ENCODE measurements around the gene RHBDL3. TPM values are rescaled to one million over a fixed set of nuclear protein-coding genes. Genes with fewer than 3 reads are reported as not detected.
"Not testable (repeated sequence)": the region's sequence is repeated elsewhere in the genome, so short reads cannot be mapped to it uniquely, and the experiment has no call there.

RHBDL3 gene
- polyA plus RNA-seq, 6 donors from 2014 or later: not detected

DNA sequence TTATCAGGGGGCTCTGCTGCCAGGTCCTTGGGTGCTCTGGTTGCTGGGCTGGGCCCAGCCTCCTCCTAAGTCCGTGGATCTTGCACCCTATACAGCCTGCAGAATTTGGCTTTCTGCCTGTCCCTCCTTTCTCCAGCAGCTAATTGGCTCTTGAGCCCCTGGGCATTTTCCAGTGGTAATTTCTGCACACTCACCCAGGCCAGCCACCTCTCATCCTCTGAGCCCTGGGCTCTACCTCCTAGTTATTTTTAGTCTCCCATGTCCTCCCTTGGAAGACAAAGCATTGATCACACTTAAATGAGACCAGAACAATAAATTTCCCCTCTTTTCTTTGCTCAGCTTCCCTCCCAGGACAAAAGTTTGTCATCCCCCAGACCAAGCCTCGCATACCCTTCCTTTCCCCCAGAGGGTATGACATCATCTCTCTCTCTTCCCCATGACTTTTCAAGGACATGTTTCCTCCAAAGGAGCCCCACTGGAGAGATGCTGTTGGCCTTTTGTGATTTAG is 38.2 kb downstream of the RHBDL3 start:
- ATAC-seq (ENCODE audit: low read depth in 2 of 2) (no peak), DNase-seq (no peak)
- Mint-ChIP-seq H3K36me3 (no peaks in the 10 kb centered on the region), H3K4me1 (no peaks in the 10 kb centered on the region), H3K4me3 (no peak overlapping the region), H3K27me3 (peaks cover 0 to 30% (median 20%) of the 10 kb centered on the region in 3 donors), H3K27ac (no peak overlapping the region), H3K9me3 (no peaks in the 10 kb centered on the region)

DNA sequence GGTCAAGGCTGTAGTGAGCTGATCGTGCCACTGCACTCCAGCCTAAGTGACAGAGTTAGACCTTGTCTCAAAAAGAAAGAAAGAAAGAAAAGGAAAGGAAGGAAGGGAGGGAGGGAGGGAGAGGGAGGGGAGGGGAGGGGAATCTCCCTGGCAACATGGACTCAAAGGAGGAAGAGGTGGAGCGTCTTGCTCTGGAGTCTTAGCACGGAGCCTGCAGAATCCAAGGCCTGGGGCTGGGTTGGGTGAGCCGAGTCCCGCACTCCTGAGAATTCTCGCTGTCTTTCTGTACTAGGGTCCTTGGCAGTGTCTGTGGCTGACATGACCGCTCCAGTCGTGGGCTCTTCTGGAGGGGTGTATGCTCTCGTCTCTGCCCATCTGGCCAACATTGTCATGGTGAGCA is 39.4 kb downstream of the RHBDL3 start:
- H3K9me3 Mint-ChIP-seq: no peaks in the 10 kb centered on the region
- no peak for ATAC-seq (ENCODE audit: low read depth in 2 of 2)
- H3K4me1 Mint-ChIP-seq: no peaks in the 10 kb centered on the region
- H3K4me3 Mint-ChIP-seq: no peak overlapping the region
- H3K27me3 Mint-ChIP-seq: peaks cover 0 to 30% (median 20%) of the 10 kb centered on the region in 3 donors
- H3K27ac Mint-ChIP-seq: no peak overlapping the region
- no peaks in the 10 kb centered on the region for H3K36me3 Mint-ChIP-seq
- DNase-seq: no peak

DNA sequence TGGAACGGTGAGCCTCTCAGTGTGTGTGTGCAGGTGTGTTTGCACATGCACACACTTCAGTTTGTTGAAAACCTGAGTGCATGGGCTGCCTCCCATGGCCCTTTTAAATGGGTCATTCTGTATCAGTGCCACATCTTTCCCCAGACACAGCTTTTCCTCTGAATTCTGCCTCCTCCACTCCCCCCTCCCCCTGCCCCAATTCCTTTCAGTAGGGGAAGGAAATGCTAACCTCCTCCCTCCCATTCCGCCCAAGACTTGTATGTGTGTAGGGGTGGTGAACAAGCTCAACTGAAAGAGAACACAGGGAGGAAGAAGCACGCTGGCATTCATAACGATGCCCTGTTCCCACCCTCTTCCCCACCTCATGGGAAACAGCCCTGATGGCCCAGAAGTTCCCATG is 42.0 kb downstream of the RHBDL3 start:
- Mint-ChIP-seq H3K27me3 (peaks cover 3 to 30% (median 20%) of the 10 kb centered on the region in 3 donors), H3K36me3 (no peaks in the 10 kb centered on the region), H3K9me3 (no peaks in the 10 kb centered on the region), H3K4me3 (no peak overlapping the region), H3K27ac (no peak overlapping the region), H3K4me1 (peaks cover 0 to 3% (median 0%) of the 10 kb centered on the region in 3 donors)
- no peak for ATAC-seq (ENCODE audit: low read depth in 2 of 2)
- DNase-seq: no peak

DNA sequence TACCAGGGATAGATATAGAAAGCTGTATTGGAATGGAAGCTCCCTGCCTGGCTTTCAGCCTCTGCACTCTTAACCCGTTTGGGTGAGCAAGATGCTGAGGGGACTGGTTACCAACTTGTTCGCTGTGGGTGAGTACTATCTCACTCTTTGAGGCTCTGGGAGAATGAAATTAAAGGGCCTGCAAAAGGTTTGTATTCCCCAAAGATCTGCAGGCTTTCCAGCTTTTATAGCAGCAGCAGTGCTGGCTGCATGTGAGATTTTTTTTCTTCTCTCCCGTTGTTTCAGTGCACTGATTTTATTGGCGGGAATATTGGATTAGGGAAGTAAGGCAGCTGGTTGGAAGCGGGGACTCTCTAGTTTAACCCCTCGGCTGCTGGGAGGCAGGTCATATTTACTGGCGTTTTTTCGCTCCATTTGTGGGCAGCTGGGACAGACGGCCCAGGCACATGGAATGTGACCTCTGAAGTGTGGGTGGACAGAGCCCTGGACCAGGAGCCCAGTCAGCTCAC is 45.5 kb downstream of the RHBDL3 start:
- H3K36me3 Mint-ChIP-seq: no peaks in the 10 kb centered on the region

DNA sequence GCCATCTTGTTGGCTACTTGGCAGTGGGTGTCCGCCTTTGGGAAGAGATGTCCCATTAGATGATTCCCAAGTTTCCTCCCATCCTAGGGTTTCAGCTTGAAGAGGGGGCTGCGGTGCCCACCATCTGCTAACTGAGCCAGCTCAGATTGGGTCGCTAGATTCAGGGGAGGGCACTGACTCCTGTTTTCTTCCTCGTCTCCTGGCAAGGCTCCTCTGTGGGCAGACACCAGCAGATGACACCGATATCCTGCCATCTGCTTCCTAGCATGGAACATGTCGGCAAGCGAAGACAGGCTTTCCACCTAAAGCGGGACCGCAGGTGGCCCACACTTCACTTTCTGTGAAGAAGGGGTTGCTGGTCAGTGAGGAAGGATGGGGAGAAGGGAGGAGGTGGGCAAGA is 49.0 kb downstream of the RHBDL3 start:
- no peak for ATAC-seq (ENCODE audit: low read depth in 2 of 2)

More for the DNA sequence above, 45.5 kb downstream of the RHBDL3 start:
- H3K4me1 Mint-ChIP-seq: peaks cover 0 to 3% (median 0%) of the 10 kb centered on the region in 3 donors
- peaks cover 3 to 21% (median 8%) of the 10 kb centered on the region in 3 donors for H3K27me3 Mint-ChIP-seq
- H3K27ac Mint-ChIP-seq: no peak overlapping the region
- DNase-seq (no peak), ATAC-seq (ENCODE audit: low read depth in 2 of 2) (no peak)
- H3K9me3 Mint-ChIP-seq: no peaks in the 10 kb centered on the region
- peak overlapping the region in 1 of 8 donors; percentile 55 for H3K4me3 Mint-ChIP-seq

DNA sequence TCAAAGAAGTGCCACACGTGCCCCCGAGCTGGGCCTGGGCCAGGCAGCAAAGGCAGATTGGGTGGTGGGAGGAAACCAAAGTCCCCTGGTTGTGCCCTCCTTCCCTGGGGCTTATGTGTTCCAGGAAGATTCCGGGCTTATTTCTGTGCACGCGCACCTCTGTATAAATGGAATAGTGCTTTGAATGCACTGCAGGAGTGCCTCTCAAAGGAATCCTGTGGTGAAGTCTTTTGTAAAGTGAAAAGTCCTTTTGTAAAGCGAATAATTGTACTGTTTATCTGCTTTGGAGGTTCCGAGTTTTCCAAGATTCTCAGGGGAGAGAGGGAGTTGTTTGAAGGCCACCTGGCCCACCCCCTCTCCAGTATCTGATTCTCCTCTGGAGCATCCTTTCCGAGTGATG is 49.5 kb downstream of the RHBDL3 start:
- Mint-ChIP-seq H3K36me3 (no peaks in the 10 kb centered on the region), H3K27me3 (peaks cover 3 to 19% (median 8%) of the 10 kb centered on the region in 3 donors), H3K27ac (no peak overlapping the region), H3K9me3 (no peaks in the 10 kb centered on the region), H3K4me1 (peaks cover 9 to 23% (median 18%) of the 10 kb centered on the region in 3 donors), H3K4me3 (no peak overlapping the region)
- DNase-seq: no peak
- ATAC-seq (ENCODE audit: low read depth in 2 of 2): no peak

More for the DNA sequence above, 49.0 kb downstream of the RHBDL3 start:
- Mint-ChIP-seq H3K9me3 (no peaks in the 10 kb centered on the region), H3K36me3 (no peaks in the 10 kb centered on the region), H3K27ac (no peak overlapping the region), H3K4me1 (peaks cover 8 to 17% (median 16%) of the 10 kb centered on the region in 3 donors), H3K4me3 (peak overlapping the region in 1 of 8 donors; percentile 10), H3K27me3 (peaks cover 3 to 19% (median 8%) of the 10 kb centered on the region in 3 donors)
- DNase-seq: no peak

DNA sequence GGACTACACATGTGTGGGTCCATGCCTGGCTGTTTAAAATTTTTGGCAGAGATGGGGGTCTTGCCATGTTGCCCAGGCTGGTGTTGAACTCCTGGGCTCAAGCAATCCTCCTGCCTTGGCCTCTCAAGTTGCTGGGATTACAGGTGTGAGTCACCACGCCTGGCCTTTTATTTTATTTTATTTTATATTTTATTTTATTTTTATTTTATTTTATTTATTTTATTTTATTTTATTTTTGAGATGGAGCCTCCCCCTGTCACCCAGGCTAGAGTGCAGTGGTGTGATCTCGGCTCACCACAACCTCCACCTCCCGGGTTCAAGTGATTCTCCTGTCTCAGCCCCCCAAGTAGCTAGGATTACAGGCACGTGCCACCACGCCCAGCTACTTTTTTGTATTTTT is 51.0 kb downstream of the RHBDL3 start:
- not testable (repeated sequence) for H3K36me3 Mint-ChIP-seq; H3K27ac Mint-ChIP-seq; H3K9me3 Mint-ChIP-seq; ATAC-seq (ENCODE audit: low read depth in 2 of 2); DNase-seq
- Mint-ChIP-seq H3K4me1 (peaks cover 13 to 21% (median 18%) of the 10 kb centered on the region in 3 donors), H3K4me3 (peak overlapping the region in 1 of 8 donors; percentile 47), H3K27me3 (peaks cover 2 to 19% (median 9%) of the 10 kb centered on the region in 3 donors)

DNA sequence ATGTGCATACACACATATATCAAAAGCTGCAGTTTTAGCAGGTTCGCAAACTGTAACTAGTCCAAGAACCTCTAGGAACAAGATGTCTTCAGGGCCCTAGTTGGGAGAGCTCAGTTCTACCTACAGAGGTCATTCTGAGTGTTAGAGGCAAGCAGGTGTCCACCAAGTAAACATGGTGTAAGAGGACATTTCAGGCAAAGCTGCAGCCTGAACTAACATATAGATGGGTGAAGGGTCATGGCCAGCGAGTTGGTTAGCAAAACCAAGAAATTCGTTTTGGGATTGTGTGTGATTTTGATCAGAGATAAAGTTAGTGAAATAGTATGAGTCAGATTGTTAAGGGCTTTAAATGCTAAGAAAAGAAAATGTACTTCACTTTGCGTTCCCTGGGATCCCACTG is 51.7 kb downstream of the RHBDL3 start:
- ATAC-seq (ENCODE audit: low read depth in 2 of 2): no peak
- Mint-ChIP-seq H3K4me1 (peaks cover 14 to 21% (median 18%) of the 10 kb centered on the region in 3 donors), H3K27me3 (peaks cover 0 to 19% (median 16%) of the 10 kb centered on the region in 3 donors), H3K4me3 (peak overlapping the region in 1 of 8 donors; percentile 28), H3K27ac (peak overlapping the region in 3 of 6 donors; percentile 70 to 74 (median 72)), H3K9me3 (no peaks in the 10 kb centered on the region), H3K36me3 (no peaks in the 10 kb centered on the region)
- no peak for DNase-seq

DNA sequence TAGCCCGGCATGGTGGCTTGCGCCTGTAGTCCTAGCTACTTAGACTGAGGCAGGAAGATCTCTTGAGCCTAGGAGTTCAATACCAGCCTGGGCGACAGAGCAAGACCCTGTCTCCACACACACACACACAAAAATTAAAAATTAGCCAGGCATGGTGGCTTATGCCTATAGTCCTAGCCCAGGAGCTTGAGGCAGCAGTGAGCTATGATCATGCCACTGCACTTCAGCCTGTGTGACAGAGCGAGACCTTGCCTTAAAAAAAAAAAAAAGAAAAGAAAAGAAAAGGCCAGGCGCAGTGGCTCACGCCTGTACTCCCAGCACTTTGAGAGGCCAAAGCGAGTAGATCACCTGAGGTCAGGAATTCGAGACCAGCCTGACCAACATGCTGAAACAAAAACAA is 52.4 kb downstream of the RHBDL3 start:
- Mint-ChIP-seq H3K36me3 (no peaks in the 10 kb centered on the region), H3K4me1 (peaks cover 17 to 23% (median 18%) of the 10 kb centered on the region in 3 donors), H3K4me3 (peak overlapping the region in 6 of 8 donors; percentile 3 to 82 (median 40)), H3K27me3 (peaks cover 0 to 20% (median 19%) of the 10 kb centered on the region in 3 donors), H3K9me3 (no peaks in the 10 kb centered on the region), H3K27ac (peak overlapping the region in 3 of 6 donors; percentile 36 to 72 (median 70))
- ATAC-seq (ENCODE audit: low read depth in 2 of 2) (no peak), DNase-seq (no peak)

DNA sequence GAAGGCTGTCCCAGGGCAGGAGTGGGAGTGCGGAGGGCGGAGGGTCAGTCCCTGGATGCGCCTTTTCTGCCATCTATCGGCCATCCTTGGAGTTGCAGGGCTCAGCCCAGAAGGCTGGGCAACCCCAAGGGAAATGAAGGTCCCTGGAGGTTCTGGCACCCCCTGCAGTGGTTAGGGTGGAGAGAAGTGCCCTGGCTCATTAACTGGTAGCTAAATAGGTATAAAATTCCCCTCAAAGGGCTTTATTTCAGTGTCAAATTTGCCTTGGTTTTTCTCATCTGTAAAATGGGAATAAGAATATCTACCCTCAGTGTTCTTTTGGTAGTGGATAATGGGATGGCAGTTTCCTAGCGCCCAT is 53.9 kb downstream of the RHBDL3 start:
- Mint-ChIP-seq H3K4me1 (peaks cover 25 to 36% (median 26%) of the 10 kb centered on the region in 3 donors), H3K27ac (peak overlapping the region; percentile 72 to 97 (median 88)), H3K4me3 (peak overlapping the region; percentile 76 to 92 (median 88)), H3K27me3 (peaks cover 0 to 20% (median 18%) of the 10 kb centered on the region in 3 donors), H3K36me3 (no peaks in the 10 kb centered on the region), H3K9me3 (no peaks in the 10 kb centered on the region)
- peak; percentile 79 for DNase-seq
- ATAC-seq (ENCODE audit: low read depth in 2 of 2): peak; percentile 85 to 86

DNA sequence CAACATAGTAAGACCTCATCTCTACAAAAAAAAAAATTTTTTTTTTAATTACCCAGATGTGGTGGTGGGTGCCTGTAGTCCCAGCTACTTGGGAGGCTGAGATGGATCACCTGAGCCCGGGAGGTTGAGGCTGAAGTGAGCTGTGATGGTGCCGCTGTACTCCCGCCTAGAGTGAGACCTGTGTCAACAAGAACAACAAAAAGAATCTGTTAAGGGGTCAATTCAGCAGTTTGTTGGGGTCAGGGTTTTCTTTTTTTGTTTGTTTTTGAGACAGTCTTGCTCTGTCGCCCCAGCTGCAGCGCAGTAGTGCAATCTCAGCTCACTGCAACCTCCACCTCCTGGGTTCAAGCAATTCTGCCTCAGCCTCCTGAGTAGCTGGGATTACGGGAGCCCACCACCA is 54.4 kb downstream of the RHBDL3 start:
- not testable (repeated sequence) for ATAC-seq (ENCODE audit: low read depth in 2 of 2); DNase-seq; H3K9me3 Mint-ChIP-seq; H3K36me3 Mint-ChIP-seq
- Mint-ChIP-seq H3K4me1 (peaks cover 25 to 36% (median 26%) of the 10 kb centered on the region in 3 donors), H3K27me3 (peaks cover 0 to 20% (median 12%) of the 10 kb centered on the region in 3 donors), H3K27ac (peak overlapping the region in 5 of 6 donors; percentile 54 to 96 (median 72)), H3K4me3 (peak overlapping the region in 5 of 8 donors; percentile 82 to 91 (median 88))

DNA sequence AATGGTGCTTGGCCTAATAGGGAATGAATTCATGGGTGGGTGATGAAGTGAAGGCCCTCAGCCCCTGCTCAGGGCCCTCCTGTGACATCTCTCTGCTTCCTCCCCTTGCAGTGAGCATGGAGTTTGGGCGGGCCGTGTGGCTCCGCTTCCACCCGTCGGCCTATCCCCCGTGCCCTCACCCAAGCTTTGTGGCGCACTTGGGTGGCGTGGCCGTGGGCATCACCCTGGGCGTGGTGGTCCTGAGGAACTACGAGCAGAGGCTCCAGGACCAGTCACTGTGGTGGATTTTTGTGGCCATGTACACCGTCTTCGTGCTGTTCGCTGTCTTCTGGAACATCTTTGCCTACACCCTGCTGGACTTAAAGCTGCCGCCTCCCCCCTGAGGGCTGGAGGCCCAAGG is 55.2 kb downstream of the RHBDL3 start:
- peaks cover 25 to 36% (median 26%) of the 10 kb centered on the region in 3 donors for H3K4me1 Mint-ChIP-seq
- H3K27me3 Mint-ChIP-seq: peaks cover 0 to 15% (median 6%) of the 10 kb centered on the region in 3 donors
- no peaks in the 10 kb centered on the region for H3K36me3 Mint-ChIP-seq
- DNase-seq (no peak), ATAC-seq (ENCODE audit: low read depth in 2 of 2) (no peak)
- H3K9me3 Mint-ChIP-seq: no peaks in the 10 kb centered on the region
- H3K4me3 Mint-ChIP-seq: peak overlapping the region in 1 of 8 donors; percentile 15
- H3K27ac Mint-ChIP-seq: no peak overlapping the region

DNA sequence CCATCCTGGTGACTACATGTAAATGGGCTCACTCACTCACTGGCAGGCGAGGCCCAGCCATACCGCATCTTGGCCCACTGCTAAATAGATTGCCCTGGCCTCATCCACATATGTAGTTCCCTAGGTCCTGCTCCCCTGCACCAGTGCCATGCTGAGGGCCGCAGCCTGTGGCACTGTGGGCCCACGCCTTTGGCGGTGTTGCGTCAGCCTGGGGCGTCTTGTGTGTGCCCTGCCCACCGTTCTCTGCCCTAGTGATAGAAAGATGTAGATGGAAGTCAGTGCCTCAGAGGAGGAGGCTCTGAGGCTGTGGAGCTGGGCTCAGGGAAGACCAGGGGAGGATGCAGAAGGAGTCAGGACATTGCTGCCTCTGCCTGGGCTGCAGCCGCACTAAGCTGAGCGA is 57.4 kb downstream of the RHBDL3 start:
- H3K27me3 Mint-ChIP-seq: peaks cover 0 to 12% (median 0%) of the 10 kb centered on the region in 3 donors
- H3K4me1 Mint-ChIP-seq: peaks cover 25 to 36% (median 26%) of the 10 kb centered on the region in 3 donors
- H3K9me3 Mint-ChIP-seq: no peaks in the 10 kb centered on the region
- ATAC-seq (ENCODE audit: low read depth in 2 of 2) (no peak), DNase-seq (no peak)
- H3K4me3 Mint-ChIP-seq: peak overlapping the region in 3 of 8 donors; percentile 42 to 50 (median 48)
- no peak overlapping the region for H3K27ac Mint-ChIP-seq
- no peaks in the 10 kb centered on the region for H3K36me3 Mint-ChIP-seq

All from naive B cell (primary cell).